22Rv1 (cell line): ENCODE measurements around the gene DOCK3.

Experiments
- H3K27ac ChIP-seq: fragments of 450-650 bp; 2 replicates; pipeline ENCODE4 v1.5.1; 2017
- ZFX ChIP-seq: fragments of 450-650 bp; IDR thresholded peaks from 2 replicates; pipeline ENCODE4 v1.6.1; 2017; ENCODE audit warnings: antibody characterized with exemption, borderline replicate concordance
- TF ChIP-seq, protein P1 (sequence below): fragments of 450-650 bp; IDR thresholded peaks from 2 replicates; pipeline ENCODE4 v1.5.1; 2017; ENCODE audit warnings: mild to moderate bottlenecking

Gene DOCK3

DNA sequence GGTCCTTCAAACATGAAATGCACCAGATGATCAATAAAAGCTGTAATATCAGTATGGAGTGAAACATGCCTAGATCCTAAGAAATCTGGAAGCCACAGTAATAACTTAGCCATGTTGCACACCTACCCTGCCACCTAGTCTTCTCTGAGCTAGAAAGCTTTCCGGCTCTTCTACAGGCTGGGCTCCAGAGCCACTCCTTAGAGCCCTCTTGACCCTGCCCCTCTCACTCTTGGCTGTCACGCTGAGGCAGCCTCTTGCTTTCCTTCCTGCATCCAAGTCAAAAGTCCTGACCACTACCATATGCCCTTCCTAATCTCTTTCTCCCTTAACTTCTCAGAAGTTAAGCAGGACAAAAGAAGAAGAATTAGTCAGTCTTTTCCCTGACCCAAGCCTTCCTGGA, 734.1 kb downstream of the DOCK3 start:
- no peak overlapping the region for H3K27ac ChIP-seq
- TF ChIP-seq, protein P1, sequence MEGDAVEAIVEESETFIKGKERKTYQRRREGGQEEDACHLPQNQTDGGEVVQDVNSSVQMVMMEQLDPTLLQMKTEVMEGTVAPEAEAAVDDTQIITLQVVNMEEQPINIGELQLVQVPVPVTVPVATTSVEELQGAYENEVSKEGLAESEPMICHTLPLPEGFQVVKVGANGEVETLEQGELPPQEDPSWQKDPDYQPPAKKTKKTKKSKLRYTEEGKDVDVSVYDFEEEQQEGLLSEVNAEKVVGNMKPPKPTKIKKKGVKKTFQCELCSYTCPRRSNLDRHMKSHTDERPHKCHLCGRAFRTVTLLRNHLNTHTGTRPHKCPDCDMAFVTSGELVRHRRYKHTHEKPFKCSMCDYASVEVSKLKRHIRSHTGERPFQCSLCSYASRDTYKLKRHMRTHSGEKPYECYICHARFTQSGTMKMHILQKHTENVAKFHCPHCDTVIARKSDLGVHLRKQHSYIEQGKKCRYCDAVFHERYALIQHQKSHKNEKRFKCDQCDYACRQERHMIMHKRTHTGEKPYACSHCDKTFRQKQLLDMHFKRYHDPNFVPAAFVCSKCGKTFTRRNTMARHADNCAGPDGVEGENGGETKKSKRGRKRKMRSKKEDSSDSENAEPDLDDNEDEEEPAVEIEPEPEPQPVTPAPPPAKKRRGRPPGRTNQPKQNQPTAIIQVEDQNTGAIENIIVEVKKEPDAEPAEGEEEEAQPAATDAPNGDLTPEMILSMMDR = no peak
- TF ChIP-seq ZFX = no peak

DNA sequence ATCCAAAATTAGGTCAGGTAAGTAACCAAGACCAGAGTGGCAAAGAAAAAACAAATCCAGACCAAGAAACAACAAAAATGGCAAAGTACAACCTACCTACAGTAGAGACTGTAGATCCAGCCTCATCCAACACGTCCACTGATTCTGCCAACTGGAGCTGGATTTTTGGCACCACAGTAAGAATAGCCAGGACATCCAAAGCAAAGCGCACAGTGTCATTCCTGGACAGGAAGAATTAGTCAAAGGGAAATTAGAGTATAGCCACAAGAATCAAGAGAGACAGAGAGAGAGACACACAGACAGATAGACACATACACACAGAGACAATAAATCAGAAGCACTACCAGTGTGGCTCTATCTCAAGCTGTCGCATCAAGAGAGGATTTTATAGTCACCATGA, 747.5 kb downstream of the DOCK3 start:
- no peak overlapping the region for H3K27ac ChIP-seq

DNA sequence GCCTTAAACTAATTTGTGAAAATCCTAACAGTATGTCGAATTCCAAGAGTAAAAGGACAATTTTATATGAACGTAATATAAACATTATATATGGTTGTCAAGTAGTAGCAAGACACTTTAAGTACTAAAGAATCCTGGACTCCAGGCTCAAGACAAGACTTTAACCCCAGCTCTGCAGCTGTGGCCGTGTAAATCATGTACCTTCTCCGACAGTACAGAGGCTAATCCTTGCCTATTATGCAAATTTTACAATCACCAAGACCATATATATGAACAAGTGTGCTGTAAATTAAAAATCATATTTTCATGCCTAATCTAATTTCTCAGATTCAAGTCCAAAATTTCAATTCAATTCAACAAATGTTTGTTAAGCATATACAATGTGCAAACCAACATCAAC, 752.2 kb downstream of the DOCK3 start:
- TF ChIP-seq, protein P1 = no peak
- no peak for TF ChIP-seq ZFX
- H3K27ac ChIP-seq = no peak overlapping the region; the same call in 1 of the 2 replicates

More for the DNA sequence above, 747.5 kb downstream of the DOCK3 start:
- TF ChIP-seq, protein P1 = no peak
- no peak for TF ChIP-seq ZFX

DNA sequence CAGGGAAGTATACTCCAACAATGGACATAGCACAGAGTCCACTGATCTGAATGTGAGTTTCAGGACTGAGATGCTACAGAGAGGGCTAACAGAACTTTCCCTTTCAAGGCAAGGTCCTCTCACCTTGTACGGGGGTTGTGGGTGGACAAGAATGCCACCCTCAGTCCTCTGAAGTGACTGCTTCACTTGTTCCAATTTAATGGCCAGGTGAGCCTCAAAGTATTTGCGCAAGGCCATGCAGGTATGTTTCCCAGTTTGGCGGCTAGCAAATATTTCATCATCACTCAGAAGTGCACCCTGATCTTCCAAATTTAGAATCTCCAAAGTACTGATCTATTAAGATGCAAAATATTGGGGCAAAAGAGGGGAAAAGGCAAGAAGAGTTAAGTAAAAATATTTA, 754.4 kb downstream of the DOCK3 start:
- TF ChIP-seq ZFX = no peak
- TF ChIP-seq, protein P1 = no peak
- H3K27ac ChIP-seq = no peak overlapping the region
